Muscle layer of duodenum (tissue), 2 donors: ENCODE results near the gene MYL6B.

ENCODE experiments used
- H3K27ac ChIP-seq: one replicate; pipeline ENCODE4 v1.7.0; 2013; ENCODE audit warnings: mild to moderate bottlenecking, low read length
- H3K27me3 ChIP-seq: one replicate; pipeline ENCODE4 v1.7.0; 2013; ENCODE audit warnings: low read depth, mild to moderate bottlenecking, control low read depth, low read length
- H3K36me3 ChIP-seq, 2 donors: one replicate each; pipeline ENCODE4 v1.7.0; 2013; ENCODE audit warnings: low read length in 2 of 2, control low read depth in 1 of 2, mild to moderate bottlenecking in 1 of 2; ENCODE audit not compliant: insufficient read depth in 2 of 2, control insufficient read depth in 1 of 2
- H3K4me1 ChIP-seq, 2 donors: one replicate each; pipeline ENCODE4 v1.7.0; 2013; ENCODE audit warnings: low read length in 2 of 2, mild to moderate bottlenecking in 2 of 2, control low read depth in 1 of 2, moderate library complexity in 1 of 2; ENCODE audit not compliant: insufficient read depth in 2 of 2, control insufficient read depth in 1 of 2
- H3K4me3 ChIP-seq, 2 donors: one replicate each; pipeline ENCODE4 v1.7.0; 2013; ENCODE audit warnings: low read length in 2 of 2, low read depth in 1 of 2, mild to moderate bottlenecking in 1 of 2
- H3K9me3 ChIP-seq, 2 donors: one replicate each; pipeline ENCODE4 v1.7.0; 2013; ENCODE audit warnings: low read length in 2 of 2, control low read depth in 1 of 2, mild to moderate bottlenecking in 1 of 2; ENCODE audit not compliant: control insufficient read depth in 1 of 2
- donor health status: healthy.

The MYL6B gene

DNA sequence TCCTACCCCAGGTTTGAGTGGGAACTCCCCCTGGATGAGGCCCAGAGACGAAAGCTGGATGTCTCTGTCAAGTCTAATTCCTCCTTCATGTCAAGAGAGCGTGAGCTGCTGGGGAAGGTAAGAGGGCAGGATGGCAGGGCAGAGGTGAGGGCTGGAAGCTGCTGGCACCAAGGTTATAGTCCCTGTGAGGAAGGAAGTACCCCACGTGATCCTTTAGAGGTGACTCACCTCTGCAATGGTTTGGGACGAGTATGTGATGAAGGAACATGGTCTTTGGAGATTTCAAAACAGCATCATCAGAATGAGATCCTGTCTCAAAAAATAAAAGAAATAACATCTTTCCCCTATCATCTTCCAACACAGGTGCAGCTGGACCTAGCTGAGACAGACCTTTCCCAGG lies 9.2 kb upstream of the MYL6B start:
- Histone ChIP-seq H3K36me3 (peaks cover 37 to 63% of the 10 kb centered on the region in 2 donors), H3K27me3 (no peaks in the 10 kb centered on the region), H3K9me3 (no peaks in the 10 kb centered on the region), H3K4me3 (no peak overlapping the region), H3K4me1 (peaks cover 0 to 21% of the 10 kb centered on the region in 2 donors), H3K27ac (no peak overlapping the region)

DNA sequence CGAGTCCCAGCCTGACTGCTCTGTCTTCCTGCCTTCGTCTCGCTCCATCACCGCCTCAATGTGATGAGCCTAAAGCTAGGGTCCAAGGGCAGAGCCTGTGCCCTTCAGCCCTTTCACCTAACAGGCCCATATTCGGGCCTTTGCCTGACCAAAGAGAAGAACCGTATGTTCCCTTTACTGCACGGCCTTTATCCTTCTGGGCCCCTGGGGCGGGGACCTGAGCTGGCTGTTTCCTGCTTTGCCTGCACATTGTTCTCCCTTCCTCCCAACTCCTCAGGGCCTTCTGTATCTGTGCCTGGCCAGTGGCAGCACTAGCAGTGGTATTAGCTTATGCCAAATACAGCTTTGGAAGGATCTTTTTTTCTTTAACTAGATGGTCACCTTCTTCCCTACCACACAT lies 8.5 kb upstream of the MYL6B start:
- H3K27me3 ChIP-seq, result no peaks in the 10 kb centered on the region
- no peak overlapping the region for H3K4me3 ChIP-seq
- H3K27ac ChIP-seq, result no peak overlapping the region
- no peaks in the 10 kb centered on the region for H3K9me3 ChIP-seq
- peaks cover 30 to 56% of the 10 kb centered on the region in 2 donors for H3K36me3 ChIP-seq
- peaks cover 0 to 21% of the 10 kb centered on the region in 2 donors for H3K4me1 ChIP-seq

DNA sequence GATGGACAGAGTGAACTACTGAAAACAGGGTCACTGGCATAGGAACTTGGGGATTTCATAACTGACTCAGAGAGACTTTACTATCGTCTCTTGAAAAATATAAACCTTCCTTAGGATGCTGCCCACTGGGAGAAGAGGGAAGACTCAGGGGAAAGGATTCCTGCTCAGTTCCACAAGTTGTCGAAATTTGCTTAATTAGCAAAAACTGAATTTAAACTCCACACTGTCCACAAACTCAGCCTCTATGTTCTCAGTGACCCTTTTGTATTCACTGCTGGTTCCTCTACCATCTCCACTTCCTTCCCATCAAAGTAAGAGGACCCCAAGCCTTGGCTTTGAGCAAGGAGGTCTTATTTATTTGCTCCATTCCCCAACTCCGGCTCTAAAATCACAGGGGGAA lies 7.2 kb upstream of the MYL6B start:
- Histone ChIP-seq H3K27me3 (no peaks in the 10 kb centered on the region), H3K4me3 (no peak overlapping the region), H3K9me3 (no peaks in the 10 kb centered on the region), H3K27ac (no peak overlapping the region), H3K4me1 (peaks cover 0 to 21% of the 10 kb centered on the region in 2 donors), H3K36me3 (peaks cover 30 to 43% of the 10 kb centered on the region in 2 donors)

DNA sequence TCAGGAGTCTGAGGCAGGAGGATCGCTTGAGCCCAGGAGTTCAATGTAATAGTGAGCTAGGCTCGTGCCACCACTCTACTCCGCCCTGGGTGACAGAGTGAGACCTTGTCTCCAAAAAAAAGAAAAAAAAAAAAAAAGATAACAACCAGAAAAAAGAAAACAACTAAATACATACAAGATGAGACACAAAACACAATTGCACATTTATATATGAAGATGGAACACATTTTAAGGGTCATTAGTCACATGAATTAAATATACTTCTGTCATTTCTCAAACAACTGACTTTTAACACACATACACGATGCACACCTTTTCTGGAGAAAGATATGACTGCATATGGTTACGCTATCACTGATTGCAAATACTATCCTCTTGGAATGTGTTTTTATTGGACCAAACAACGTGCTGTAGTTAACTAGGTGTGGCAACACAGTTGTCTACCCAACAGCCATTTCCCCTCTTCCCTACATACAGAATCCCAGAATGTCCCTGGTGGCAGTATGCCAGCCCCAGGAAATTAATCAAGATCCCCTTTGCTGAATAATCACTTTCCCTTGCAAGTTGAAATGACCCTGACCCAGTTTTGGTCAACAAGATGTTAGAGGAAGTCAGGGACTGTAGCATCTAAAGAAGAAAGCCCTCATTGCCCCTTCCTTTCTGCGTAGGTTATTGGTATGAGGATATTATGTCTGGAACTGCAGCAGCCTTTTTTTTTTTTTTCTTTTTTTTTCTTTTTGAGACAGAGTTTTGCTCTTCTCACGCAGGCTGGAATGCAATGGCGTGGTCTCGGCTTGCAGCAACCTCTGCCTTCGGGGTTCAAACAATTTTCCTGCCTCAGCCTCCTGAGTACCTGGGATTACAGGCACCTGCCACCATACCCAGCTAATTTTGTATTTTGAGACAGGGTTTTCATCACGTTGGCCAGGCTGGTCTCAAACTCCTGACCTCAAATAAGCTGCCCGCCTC lies 5.6 kb upstream of the MYL6B start:
- Histone ChIP-seq H3K4me3 (no peak overlapping the region), H3K27me3 (no peaks in the 10 kb centered on the region), H3K27ac (no peak overlapping the region), H3K4me1 (peaks cover 6 to 29% of the 10 kb centered on the region in 2 donors), H3K9me3 (no peaks in the 10 kb centered on the region), H3K36me3 (peaks cover 21 to 34% of the 10 kb centered on the region in 2 donors)

DNA sequence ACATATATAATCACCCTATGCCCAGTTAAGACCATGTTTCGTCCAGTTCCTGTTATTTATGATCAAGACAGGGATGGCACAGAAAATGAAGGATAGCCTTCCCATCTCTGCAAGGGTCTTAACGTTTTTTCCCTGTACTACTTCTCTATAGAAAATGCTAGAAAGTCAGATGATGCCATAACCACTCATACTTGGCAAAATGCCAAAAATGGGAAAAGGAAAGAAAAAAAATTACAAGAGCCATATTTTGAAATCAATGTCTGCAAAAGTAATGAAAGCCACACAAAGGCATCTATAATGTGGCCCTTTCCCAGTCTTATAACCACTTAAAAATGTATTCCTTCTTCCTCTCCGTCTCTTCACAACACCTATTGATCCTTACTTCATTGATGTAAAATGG lies 1.8 kb upstream of the MYL6B start:
- H3K27me3 ChIP-seq, result no peaks in the 10 kb centered on the region
- peaks cover 16 to 31% of the 10 kb centered on the region in 2 donors for H3K4me1 ChIP-seq
- no peaks in the 10 kb centered on the region for H3K9me3 ChIP-seq
- H3K36me3 ChIP-seq, result no peaks in the 10 kb centered on the region
- H3K27ac ChIP-seq, result no peak overlapping the region
- no peak overlapping the region for H3K4me3 ChIP-seq

DNA sequence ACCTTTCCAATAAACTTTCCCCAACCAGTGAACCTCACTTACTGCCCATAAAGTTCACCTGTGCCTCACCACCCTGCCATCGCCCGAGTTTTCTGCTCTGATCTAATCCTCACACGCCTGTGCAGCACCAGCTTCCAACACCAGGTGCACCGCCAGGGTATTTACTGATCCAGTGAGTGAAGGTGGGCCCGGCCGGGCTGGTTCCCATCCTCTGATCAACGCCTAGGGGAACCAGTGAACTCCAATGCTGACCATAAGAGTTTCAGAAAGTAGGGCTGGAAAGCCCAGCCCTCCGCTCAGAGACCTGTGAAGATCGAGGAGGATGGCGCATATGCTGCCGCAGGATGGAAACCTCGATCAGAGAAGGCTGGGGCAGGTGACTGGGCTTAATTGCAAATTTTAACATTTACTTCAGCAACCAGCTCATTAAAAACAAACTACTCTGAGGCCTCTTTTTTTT lies 685 bp upstream of the MYL6B start:
- Histone ChIP-seq H3K27me3 (no peaks in the 10 kb centered on the region), H3K4me3 (peak overlapping the region; percentile 69 to 75), H3K4me1 (peaks cover 16 to 26% of the 10 kb centered on the region in 2 donors), H3K27ac (peak overlapping the region; percentile 93), H3K9me3 (no peaks in the 10 kb centered on the region), H3K36me3 (no peaks in the 10 kb centered on the region)

DNA sequence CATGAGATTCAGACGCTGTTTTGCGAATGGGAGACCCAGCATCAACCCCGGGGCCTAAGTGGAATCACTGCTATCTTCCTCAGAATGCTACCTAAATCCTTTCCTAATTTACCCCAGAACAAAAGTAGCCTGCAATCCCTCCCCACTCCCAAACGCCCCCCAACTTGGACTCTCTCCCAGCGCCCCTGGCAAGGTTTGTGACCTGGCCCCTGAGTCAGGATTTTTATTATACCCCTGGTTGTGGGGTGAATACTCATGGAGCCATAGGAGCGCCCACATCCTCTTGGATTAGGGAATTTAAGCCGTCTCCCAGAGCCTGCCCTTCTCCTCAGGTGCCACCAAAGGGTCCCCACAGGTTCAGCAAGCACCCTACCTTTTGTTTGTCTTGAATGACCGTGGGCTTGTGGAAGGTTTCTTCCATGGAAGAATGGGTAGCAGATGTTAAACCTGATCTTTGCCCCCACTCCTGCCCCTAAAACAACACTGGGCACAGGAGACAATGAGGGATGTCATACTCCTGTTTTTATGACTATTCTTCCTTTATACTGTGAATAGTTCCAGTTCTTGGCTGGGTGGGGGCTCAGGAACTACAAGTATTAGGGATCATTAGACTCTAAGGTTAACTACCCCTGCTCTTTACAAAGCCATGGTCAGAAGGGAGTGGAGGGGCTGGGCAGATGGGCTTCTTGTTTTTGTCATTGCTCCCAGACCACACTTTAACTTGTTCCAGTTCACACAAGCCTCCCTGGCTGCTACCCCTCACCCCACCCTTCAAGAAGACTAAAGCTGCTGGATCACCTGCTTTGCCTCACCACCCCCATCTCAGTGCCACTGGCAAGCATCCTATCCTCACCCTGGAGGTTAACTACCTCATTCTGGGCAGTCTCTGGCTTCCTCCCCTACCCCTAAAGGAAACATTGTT lies 630 bp downstream of the MYL6B start:
- no peaks in the 10 kb centered on the region for H3K36me3 ChIP-seq
- H3K4me3 ChIP-seq, result peak overlapping the region; percentile 69 to 75

DNA sequence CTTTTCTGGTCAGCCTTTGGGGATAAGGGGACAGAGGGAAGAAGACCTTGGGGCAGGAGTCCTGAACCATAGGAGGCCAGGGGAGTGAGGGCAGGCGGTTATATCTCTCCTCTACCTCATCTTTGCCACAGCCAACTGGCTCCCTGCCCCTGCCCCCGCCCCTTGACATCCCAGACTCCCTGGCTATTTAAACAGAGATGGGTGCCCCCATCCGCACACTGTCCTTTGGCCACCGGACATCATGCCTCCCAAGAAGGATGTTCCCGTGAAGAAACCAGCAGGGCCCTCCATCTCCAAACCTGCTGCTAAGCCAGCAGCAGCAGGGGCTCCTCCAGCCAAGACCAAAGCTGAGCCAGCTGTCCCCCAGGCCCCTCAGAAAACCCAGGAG lies 1.3 kb downstream of the MYL6B start:
- Histone ChIP-seq H3K27ac (no peak overlapping the region), H3K9me3 (no peaks in the 10 kb centered on the region), H3K4me1 (peaks cover 16 to 20% of the 10 kb centered on the region in 2 donors), H3K4me3 (peak overlapping the region in 1 of 2 donors; percentile 75), H3K27me3 (no peaks in the 10 kb centered on the region), H3K36me3 (no peaks in the 10 kb centered on the region)

More for the DNA sequence above, 630 bp downstream of the MYL6B start:
- H3K27ac ChIP-seq, result peak overlapping the region; percentile 40
- H3K27me3 ChIP-seq, result no peaks in the 10 kb centered on the region
- no peaks in the 10 kb centered on the region for H3K9me3 ChIP-seq
- H3K4me1 ChIP-seq, result peaks cover 16 to 20% of the 10 kb centered on the region in 2 donors

DNA sequence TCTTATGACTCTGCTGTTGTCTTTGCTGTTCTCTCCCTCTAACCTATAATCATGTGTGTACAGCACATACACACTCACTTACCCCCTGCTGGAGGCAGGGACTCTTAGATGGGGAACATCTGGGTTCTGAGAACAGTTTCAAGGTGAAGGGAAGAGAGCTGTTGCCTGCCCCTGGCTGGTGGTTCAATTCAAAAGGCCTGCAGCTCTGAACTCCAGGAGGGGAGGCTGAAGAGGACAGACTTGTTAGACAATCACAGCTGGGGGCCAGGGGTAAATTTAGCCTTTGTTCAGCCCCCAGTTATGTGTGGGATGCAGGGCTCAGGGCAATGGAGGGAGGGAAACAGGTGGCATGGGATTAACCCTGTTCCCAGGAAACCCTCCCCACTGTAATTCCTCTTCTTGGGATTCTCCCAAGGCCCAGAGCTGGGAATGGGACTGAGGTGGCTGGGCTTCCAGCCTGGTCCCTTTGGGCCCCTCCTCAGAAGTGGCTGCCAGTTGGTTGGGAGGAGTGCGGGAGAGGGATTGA lies 1.9 kb downstream of the MYL6B start:
- Histone ChIP-seq H3K4me3 (no peak overlapping the region), H3K36me3 (no peaks in the 10 kb centered on the region), H3K27me3 (no peaks in the 10 kb centered on the region), H3K4me1 (peaks cover 16 to 21% of the 10 kb centered on the region in 2 donors), H3K27ac (no peak overlapping the region), H3K9me3 (no peaks in the 10 kb centered on the region)

DNA sequence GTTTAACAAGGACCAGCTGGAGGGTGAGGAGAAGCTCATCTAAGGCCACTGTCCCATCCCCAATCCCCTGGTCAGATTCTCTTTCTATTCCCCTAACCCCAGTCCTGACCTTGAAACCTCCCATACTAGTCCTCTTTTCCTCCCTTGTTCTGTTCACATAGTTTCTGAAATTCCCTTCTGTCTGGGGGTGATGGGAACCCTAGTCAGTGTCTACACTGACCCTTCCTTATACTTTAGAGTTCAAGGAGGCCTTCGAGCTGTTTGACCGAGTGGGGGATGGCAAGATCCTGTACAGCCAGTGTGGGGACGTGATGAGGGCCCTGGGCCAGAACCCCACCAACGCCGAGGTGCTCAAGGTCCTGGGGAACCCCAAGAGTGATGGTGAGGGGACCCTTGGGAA lies 2.4 kb downstream of the MYL6B start:
- H3K4me1 ChIP-seq, result peaks cover 16 to 26% of the 10 kb centered on the region in 2 donors
- no peak overlapping the region for H3K4me3 ChIP-seq
- no peaks in the 10 kb centered on the region for H3K27me3 ChIP-seq
- no peak overlapping the region for H3K27ac ChIP-seq
- no peaks in the 10 kb centered on the region for H3K9me3 ChIP-seq
- peaks cover 4 to 5% of the 10 kb centered on the region in 2 donors for H3K36me3 ChIP-seq
